ENCODE data around the gene NEMP1. TPM values are rescaled to one million over a fixed set of nuclear protein-coding genes. Genes with fewer than 3 reads are reported as not detected.
A peak's percentile ranks its signal among the peaks of the same experiment; 100 is the strongest.
"Not testable (repeated sequence)": the region's sequence is repeated elsewhere in the genome, so short reads cannot be mapped to it uniquely, and the experiment has no call there.

NEMP1 gene
- total and polyA plus RNA-seq, 4 donors, result 1.4 to 10.9 (median 3.2) TPM

DNA sequence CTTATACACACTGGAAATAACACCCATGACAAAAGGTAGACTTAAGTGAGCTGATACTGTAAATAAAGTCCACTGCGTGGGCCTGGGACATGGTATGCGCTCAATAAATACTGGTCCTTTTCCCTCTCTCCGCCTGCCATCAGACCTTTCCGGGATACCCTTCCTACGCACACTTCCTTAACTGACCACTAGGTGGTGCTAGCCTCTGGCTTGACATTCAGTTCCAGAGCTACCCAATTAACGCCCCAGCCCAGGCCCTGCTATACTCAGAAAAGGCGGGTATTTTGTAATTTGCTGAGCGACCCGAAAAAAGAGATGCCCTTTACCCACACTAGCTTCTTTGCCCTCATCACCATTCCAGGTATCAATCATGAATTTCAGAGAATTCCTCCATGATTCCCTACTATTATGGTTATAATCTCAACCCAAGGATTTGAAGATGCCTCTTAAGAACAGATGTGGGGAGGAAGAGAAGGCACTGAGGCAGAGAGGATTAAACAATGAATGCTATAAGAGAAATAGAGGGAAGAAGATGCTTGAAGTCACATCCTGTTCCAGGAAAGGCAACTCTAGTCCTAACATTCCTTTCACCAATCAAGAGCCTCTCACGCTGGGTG lies 45.8 kb upstream of the NEMP1 start:
- Histone ChIP-seq H3K27me3 (ENCODE audit: control insufficient read depth in 4 of 4, insufficient read depth in 4 of 4, low read length in 3 of 4) (no peaks in the 10 kb centered on the region), H3K9ac (ENCODE audit: low read depth in 1 of 2, low read length in 2 of 2) (no peak overlapping the region), H3K4me1 (ENCODE audit: control insufficient read depth in 4 of 4, insufficient read depth in 4 of 4, low read length in 3 of 4) (peaks cover 2 to 15% (median 7%) of the 10 kb centered on the region in 4 donors), H3K9me3 (ENCODE audit: control insufficient read depth in 4 of 4, low read length in 3 of 4) (no peaks in the 10 kb centered on the region), H3K4me3 (ENCODE audit: low read depth in 1 of 3, low read length in 3 of 3) (no peak overlapping the region), H3K27ac (ENCODE audit: low read depth in 1 of 2, low read length in 2 of 2) (no peak overlapping the region), H3K36me3 (ENCODE audit: control insufficient read depth in 4 of 4, insufficient read depth in 3 of 4, low read depth in 1 of 4, low read length in 3 of 4) (no peaks in the 10 kb centered on the region)
- peak; percentile 80 for DNase-seq (ENCODE audit: low spot score)
- 14% methylated on average over 10 of the region's 10 CpGs for WGBS
- TF ChIP-seq HNF4A (conservative IDR thresholded peaks at IDR 0.05), result peak in 1 of 2 donors; percentile 23
- TF ChIP-seq NR2F2 (IDR thresholded peaks at IDR 0.05), result no peak
- no peak for TF ChIP-seq GABPA (IDR thresholded peaks at IDR 0.05 in 1 of 2, conservative IDR thresholded peaks at IDR 0.05 in 1 of 2)
- TF ChIP-seq, protein P1, sequence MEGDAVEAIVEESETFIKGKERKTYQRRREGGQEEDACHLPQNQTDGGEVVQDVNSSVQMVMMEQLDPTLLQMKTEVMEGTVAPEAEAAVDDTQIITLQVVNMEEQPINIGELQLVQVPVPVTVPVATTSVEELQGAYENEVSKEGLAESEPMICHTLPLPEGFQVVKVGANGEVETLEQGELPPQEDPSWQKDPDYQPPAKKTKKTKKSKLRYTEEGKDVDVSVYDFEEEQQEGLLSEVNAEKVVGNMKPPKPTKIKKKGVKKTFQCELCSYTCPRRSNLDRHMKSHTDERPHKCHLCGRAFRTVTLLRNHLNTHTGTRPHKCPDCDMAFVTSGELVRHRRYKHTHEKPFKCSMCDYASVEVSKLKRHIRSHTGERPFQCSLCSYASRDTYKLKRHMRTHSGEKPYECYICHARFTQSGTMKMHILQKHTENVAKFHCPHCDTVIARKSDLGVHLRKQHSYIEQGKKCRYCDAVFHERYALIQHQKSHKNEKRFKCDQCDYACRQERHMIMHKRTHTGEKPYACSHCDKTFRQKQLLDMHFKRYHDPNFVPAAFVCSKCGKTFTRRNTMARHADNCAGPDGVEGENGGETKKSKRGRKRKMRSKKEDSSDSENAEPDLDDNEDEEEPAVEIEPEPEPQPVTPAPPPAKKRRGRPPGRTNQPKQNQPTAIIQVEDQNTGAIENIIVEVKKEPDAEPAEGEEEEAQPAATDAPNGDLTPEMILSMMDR (IDR thresholded peaks at IDR 0.05; ENCODE audit: low read depth, low read length, missing input control), result peak; percentile 95
- peak; percentile 98 to 99 for TF ChIP-seq RAD21 (IDR thresholded peaks at IDR 0.05)
- TF ChIP-seq, protein P2, sequence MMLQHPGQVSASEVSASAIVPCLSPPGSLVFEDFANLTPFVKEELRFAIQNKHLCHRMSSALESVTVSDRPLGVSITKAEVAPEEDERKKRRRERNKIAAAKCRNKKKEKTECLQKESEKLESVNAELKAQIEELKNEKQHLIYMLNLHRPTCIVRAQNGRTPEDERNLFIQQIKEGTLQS (IDR thresholded peaks at IDR 0.05), result no peak
- peak in 1 of 2 donors; percentile 18 for TF ChIP-seq RXRA (IDR thresholded peaks at IDR 0.05)
- TF ChIP-seq FOXA1 (IDR thresholded peaks at IDR 0.05), result no peak

DNA sequence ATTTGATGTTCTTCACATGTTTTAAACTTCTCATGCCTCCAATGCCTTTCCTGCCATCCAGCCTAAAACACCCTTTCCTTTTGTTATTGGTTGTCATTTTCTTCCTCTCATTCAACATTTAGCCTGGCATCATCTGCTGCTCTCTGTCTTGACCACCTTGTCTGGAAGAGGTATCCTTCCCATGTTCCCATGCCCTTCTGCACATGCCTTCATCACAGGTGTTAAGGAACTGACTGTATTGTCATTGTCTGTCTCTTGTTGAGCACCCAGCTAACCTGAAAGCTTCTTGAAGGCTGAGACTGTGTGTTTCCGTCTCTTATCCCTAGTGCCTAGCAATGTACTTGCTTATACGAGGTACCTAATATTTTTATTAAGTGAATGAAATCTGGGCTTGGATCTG lies 45.2 kb upstream of the NEMP1 start:
- Histone ChIP-seq H3K27ac (ENCODE audit: low read depth in 1 of 2, low read length in 2 of 2) (no peak overlapping the region), H3K4me1 (ENCODE audit: control insufficient read depth in 4 of 4, insufficient read depth in 4 of 4, low read length in 3 of 4) (peaks cover 2 to 15% (median 7%) of the 10 kb centered on the region in 4 donors), H3K27me3 (ENCODE audit: control insufficient read depth in 4 of 4, insufficient read depth in 4 of 4, low read length in 3 of 4) (no peaks in the 10 kb centered on the region), H3K9me3 (ENCODE audit: control insufficient read depth in 4 of 4, low read length in 3 of 4) (no peaks in the 10 kb centered on the region), H3K4me3 (ENCODE audit: low read depth in 1 of 3, low read length in 3 of 3) (no peak overlapping the region), H3K9ac (ENCODE audit: low read depth in 1 of 2, low read length in 2 of 2) (no peak overlapping the region), H3K36me3 (ENCODE audit: control insufficient read depth in 4 of 4, insufficient read depth in 3 of 4, low read depth in 1 of 4, low read length in 3 of 4) (no peaks in the 10 kb centered on the region)
- DNase-seq (ENCODE audit: low spot score), result no peak
- 44% methylated on average over 2 of the region's 2 CpGs for WGBS
- no peak for TF ChIP-seq FOXA2 (IDR thresholded peaks at IDR 0.05)
- TF ChIP-seq, protein P1 (IDR thresholded peaks at IDR 0.05; ENCODE audit: low read depth, low read length, missing input control), result no peak

DNA sequence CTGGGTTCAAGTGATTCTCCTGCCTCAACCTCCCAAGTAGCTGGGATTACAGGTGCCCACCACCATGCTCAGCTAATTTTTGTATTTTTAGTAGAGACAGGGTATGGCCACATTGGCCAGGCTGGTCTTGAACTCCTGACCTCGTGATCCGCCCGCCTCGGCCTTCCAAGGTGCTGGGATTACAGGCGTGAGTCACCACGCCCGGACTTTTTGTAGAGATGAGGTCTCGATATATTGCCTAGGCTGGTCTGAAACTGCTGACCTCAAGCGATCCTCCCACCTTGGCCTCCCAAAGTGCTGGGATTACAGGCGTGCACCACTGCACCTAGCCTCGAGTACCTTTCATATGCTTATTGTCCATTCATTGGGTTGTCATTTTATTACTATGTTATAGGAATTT lies 42.1 kb upstream of the NEMP1 start:
- H3K36me3 ChIP-seq (ENCODE audit: control insufficient read depth in 4 of 4, insufficient read depth in 3 of 4, low read depth in 1 of 4, low read length in 3 of 4); DNase-seq (ENCODE audit: low spot score); H3K9me3 ChIP-seq (ENCODE audit: control insufficient read depth in 4 of 4, low read length in 3 of 4); H3K4me3 ChIP-seq (ENCODE audit: low read depth in 1 of 3, low read length in 3 of 3); H3K27me3 ChIP-seq (ENCODE audit: control insufficient read depth in 4 of 4, insufficient read depth in 4 of 4, low read length in 3 of 4); H3K4me1 ChIP-seq (ENCODE audit: control insufficient read depth in 4 of 4, insufficient read depth in 4 of 4, low read length in 3 of 4); H3K27ac ChIP-seq (ENCODE audit: low read depth in 1 of 2, low read length in 2 of 2); H3K9ac ChIP-seq (ENCODE audit: low read depth in 1 of 2, low read length in 2 of 2): not testable (repeated sequence)
- WGBS, result 93% methylated on average over 11 of the region's 11 CpGs

Data from liver (tissue), 9 donors.